Measurements from ENCODE around the gene EXOSC2.

EXOSC2 gene

DNA sequence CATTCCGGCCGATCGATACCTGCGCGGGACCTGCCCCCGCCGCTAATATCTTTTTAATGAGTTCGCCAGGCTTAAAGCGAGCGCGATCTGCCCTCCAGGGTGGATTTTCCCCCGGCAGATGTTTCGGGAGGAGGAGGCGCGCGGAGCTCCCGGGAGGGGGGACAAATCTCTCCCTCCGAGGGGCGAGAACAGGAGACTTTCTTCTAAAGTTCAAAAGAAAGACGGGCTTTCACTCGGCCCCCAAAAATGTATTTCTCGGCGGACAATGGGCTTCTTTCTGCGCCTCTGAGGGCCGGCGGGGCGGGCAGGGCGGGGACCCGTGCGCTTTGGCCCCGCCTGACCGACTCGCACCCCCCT lies 33.3 kb upstream of the EXOSC2 start:
- TF ChIP-seq, protein P1, sequence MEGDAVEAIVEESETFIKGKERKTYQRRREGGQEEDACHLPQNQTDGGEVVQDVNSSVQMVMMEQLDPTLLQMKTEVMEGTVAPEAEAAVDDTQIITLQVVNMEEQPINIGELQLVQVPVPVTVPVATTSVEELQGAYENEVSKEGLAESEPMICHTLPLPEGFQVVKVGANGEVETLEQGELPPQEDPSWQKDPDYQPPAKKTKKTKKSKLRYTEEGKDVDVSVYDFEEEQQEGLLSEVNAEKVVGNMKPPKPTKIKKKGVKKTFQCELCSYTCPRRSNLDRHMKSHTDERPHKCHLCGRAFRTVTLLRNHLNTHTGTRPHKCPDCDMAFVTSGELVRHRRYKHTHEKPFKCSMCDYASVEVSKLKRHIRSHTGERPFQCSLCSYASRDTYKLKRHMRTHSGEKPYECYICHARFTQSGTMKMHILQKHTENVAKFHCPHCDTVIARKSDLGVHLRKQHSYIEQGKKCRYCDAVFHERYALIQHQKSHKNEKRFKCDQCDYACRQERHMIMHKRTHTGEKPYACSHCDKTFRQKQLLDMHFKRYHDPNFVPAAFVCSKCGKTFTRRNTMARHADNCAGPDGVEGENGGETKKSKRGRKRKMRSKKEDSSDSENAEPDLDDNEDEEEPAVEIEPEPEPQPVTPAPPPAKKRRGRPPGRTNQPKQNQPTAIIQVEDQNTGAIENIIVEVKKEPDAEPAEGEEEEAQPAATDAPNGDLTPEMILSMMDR (IDR thresholded peaks at IDR 0.05; ENCODE audit: insufficient read depth, low read depth, low read length, missing control alignments) = no peak
- DNase-seq (ENCODE audit: low read depth) = no peak
- no peak overlapping the region for H3K4me3 ChIP-seq (ENCODE audit: low read depth, low read length)

DNA sequence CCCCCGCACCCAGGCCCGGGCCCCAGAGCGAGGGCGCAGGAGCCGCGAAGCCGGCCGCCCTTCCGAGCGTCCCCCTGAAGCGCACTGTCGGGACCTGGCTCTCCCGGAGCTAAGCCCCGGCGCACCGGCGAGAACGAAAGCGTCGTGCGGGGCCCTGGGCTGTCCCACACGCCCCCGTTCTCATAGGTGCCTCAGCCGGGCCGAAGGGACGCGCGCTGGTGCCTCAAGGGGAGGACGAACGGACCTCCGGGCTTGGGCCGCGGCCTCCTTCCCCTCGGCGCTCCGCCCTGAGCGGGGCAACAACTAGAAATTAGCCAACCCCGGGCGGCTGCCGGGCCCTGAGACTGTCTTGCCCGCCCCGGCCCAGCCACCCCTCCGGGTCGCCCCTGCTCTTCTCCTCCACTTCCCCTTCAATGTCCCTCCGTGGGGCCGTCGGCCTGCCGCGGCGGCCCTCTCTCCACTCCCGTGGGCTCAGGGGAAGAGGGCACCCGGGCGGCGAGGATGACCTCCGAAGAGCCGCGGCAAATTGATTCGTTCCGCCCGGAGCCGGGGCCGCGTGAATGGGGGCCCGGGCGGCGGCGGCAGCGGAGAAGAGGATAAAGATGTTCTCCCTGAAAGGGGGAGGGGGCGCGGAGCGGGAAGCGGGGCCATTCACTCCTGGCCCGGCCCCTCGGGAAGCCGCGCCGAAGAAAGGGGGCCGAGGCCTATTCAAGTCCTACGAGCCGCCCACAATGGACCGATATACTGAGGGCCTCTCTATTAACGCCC lies 32.7 kb upstream of the EXOSC2 start:
- DNase-seq (ENCODE audit: low read depth) = no peak
- no peak overlapping the region for H3K4me3 ChIP-seq (ENCODE audit: low read depth, low read length)

DNA sequence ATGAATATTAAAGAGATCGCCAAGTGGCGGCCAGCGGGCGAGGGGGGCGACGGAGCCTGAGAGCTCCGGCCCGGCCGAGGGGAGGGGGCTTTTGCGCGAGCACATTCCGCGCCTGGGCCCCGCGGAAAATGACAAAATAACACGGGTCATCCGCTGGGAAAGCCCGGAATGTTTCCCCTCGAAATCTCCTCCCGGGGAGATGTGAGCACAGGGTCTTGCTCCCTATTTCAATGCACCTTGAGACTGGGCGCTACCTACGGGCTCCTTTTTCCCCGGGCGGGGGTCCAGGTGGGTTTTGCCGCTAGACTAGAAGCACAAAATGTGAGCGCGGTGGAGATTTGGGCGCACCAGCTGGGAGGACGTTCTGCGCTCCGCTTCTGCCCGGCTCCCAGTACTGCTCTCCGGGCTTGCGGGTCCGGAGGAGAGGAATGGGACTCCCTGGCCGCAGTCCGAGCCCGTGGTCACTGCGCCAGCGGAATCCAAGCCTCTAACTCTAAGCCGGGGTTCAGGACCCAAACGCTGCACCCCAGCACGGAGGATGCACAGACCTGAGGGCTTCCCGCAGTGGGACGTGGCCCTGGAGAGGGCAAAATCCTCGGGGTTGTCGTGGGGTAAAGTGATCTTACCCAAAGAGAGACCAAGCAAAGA lies 32.0 kb upstream of the EXOSC2 start:
- TF ChIP-seq, protein P1 (IDR thresholded peaks at IDR 0.05; ENCODE audit: insufficient read depth, low read depth, low read length, missing control alignments) = no peak
- DNase-seq (ENCODE audit: low read depth) = no peak
- no peak overlapping the region for H3K4me3 ChIP-seq (ENCODE audit: low read depth, low read length)

More for the DNA sequence above, 32.7 kb upstream of the EXOSC2 start:
- TF ChIP-seq, protein P1 (IDR thresholded peaks at IDR 0.05; ENCODE audit: insufficient read depth, low read depth, low read length, missing control alignments) = no peak

DNA sequence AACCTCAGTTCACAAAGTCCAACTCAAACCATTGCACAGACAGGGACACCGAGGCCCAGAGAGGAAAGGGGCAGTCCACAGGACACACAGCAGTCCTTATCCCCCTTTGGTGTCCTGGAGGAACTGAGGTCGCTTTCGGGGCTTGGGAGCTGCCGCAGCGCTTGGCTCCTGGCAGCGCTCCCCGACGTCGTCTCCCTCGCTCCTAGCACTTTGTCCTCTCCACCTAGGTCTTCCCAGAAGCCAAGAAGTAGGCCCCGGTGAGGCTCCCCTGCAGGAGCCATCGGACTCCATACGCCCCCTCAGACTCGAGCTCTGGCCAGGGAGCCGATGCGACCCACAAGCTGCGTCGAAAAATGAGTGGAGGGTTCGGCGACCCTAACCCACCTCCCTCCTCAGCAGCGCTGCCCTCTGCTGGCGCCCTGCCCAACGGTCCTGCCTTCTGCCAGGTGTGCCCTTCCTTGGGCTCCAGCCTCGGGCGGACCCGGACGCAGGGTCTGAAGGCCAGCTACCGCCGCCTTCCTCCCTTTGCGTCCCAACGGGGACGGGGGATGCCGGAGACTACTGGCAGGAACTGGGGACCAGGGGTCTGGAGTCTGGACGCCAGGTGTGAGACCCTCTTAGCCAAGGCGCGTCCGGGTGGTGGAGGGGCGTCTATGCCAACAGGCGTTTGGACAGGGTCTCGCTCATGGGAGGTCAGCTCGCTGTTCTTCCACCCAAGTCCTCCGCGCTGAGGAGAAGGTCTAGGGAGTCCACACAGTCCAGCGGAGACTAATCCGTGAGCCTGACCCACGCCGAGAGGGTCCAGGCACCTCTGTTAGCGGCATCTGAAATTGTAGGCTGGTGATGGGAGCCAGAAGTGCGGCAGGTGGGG lies 31.2 kb upstream of the EXOSC2 start:
- TF ChIP-seq, protein P1 (IDR thresholded peaks at IDR 0.05; ENCODE audit: insufficient read depth, low read depth, low read length, missing control alignments) = no peak
- DNase-seq (ENCODE audit: low read depth) = no peak
- H3K4me3 ChIP-seq (ENCODE audit: low read depth, low read length) = no peak overlapping the region

DNA sequence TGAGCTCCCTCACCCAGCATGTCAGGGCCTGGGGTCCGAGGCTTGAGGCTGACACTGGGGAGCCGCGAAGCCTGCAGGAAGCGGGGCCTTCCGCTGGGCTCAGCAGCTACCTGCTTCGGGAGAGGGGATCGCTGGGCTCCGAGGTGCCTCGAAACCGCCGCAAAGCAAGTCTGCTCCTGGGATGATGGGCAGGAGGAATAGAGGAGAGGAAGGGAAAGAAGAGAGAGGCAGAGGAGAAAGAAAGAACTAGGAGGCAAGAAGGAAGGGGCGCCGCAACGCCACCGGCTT lies 30.7 kb upstream of the EXOSC2 start:
- TF ChIP-seq, protein P1 (IDR thresholded peaks at IDR 0.05; ENCODE audit: insufficient read depth, low read depth, low read length, missing control alignments) = no peak
- DNase-seq (ENCODE audit: low read depth) = no peak
- no peak overlapping the region for H3K4me3 ChIP-seq (ENCODE audit: low read depth, low read length)

DNA sequence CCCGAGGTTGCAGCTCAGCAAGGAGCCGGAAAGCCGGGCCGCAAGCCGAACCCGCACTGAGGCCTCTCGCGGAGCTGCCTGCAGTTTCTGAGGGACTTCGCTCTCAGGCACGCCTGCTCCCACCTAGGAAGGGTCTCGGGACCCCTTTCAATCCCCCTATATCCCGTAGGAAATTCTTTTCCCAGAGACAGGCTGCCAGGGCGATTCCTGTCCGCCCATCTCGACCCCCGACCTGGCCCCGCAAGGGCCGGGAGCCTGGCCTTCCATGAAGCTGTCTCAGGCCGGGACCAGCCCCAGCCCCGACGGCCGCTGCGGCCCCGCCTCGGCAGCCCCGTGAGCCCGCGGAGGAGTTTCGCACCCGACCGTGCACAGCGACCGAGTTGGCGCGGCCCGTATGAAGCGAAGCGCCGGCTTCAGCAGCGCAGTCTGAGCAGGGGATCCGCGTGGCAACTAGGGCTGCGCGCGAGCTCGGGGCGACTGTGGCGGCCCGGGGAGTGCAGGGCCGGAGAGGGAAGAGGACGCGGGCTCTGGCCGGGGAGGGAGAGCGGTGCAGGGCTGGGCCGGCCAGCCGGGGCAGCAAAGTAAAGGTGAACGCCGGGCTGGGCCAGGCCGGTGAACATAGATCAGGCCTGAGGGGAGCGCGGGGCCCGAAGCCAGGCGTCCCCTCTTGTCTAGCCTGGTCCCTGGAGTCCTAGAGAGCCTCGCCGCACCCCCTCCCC lies 30.2 kb upstream of the EXOSC2 start:
- TF ChIP-seq, protein P1 (IDR thresholded peaks at IDR 0.05; ENCODE audit: insufficient read depth, low read depth, low read length, missing control alignments) = no peak
- no peak overlapping the region for H3K4me3 ChIP-seq (ENCODE audit: low read depth, low read length)
- no peak for DNase-seq (ENCODE audit: low read depth)

All from GM12865 (cell line).